ENCODE measurements around the gene TDRD10. TPM values are rescaled to one million over a fixed set of nuclear protein-coding genes. Genes with fewer than 3 reads are reported as not detected.

The TDRD10 gene
- total and polyA plus RNA-seq, 2 experiments from 2014 or later: 0.51 to 1.0 TPM

- H3K4me3 ChIP-seq: no peak overlapping the region
- no peaks in the 10 kb centered on the region for H3K9me3 ChIP-seq (ENCODE audit: low read depth)
- no peaks in the 10 kb centered on the region for H3K4me1 ChIP-seq (ENCODE audit: low read depth)
- H3K27me3 ChIP-seq: peaks cover 39% of the 10 kb centered on the region
- no peak for DNase-seq (ENCODE audit: low read depth in 1 of 2, low spot score in 1 of 2)
- H3K36me3 ChIP-seq: no peaks in the 10 kb centered on the region
- H3K27ac ChIP-seq: no peak overlapping the region
- no peak for TF ChIP-seq CTCF (IDR thresholded peaks at IDR 0.05; ENCODE audit: low read depth, low read length)
Measured at GRCh38 chr1:154568157-154568815, 66.3 kb downstream of the TDRD10 start.

GRCh38 chr1:154571244-154571963, 69.4 kb downstream of the TDRD10 start:
- Histone ChIP-seq H3K4me3 (no peak overlapping the region), H3K27ac (no peak overlapping the region), H3K4me1 (ENCODE audit: low read depth) (no peaks in the 10 kb centered on the region), H3K27me3 (peaks cover 34% of the 10 kb centered on the region), H3K36me3 (no peaks in the 10 kb centered on the region), H3K9me3 (ENCODE audit: low read depth) (no peaks in the 10 kb centered on the region)
- no peak for TF ChIP-seq CTCF (IDR thresholded peaks at IDR 0.05; ENCODE audit: low read depth, low read length)
- no peak for DNase-seq (ENCODE audit: low read depth in 1 of 2, low spot score in 1 of 2)

- no peak for TF ChIP-seq CTCF (IDR thresholded peaks at IDR 0.05; ENCODE audit: low read depth, low read length)
- Histone ChIP-seq H3K27me3 (peaks cover 30% of the 10 kb centered on the region), H3K27ac (no peak overlapping the region), H3K4me1 (ENCODE audit: low read depth) (no peaks in the 10 kb centered on the region), H3K36me3 (no peaks in the 10 kb centered on the region), H3K4me3 (no peak overlapping the region), H3K9me3 (ENCODE audit: low read depth) (no peaks in the 10 kb centered on the region)
- DNase-seq (ENCODE audit: low read depth in 1 of 2, low spot score in 1 of 2): no peak
Measured at GRCh38 chr1:154571964-154572288, 69.9 kb downstream of the TDRD10 start.

- DNase-seq (ENCODE audit: low read depth in 1 of 2, low spot score in 1 of 2): no peak
- H3K27me3 ChIP-seq: peaks cover 23% of the 10 kb centered on the region
Measured at GRCh38 chr1:154572468-154573167, 70.6 kb downstream of the TDRD10 start.

GRCh38 chr1:154573168-154573510, 71.1 kb downstream of the TDRD10 start:
- H3K9me3 ChIP-seq (ENCODE audit: low read depth): no peaks in the 10 kb centered on the region
- TF ChIP-seq CTCF (IDR thresholded peaks at IDR 0.05; ENCODE audit: low read depth, low read length): no peak

More at GRCh38 chr1:154572468-154573167, 70.6 kb downstream of the TDRD10 start:
- Histone ChIP-seq H3K4me3 (no peak overlapping the region), H3K4me1 (ENCODE audit: low read depth) (no peaks in the 10 kb centered on the region), H3K9me3 (ENCODE audit: low read depth) (no peaks in the 10 kb centered on the region), H3K27ac (no peak overlapping the region), H3K36me3 (no peaks in the 10 kb centered on the region)
- TF ChIP-seq CTCF (IDR thresholded peaks at IDR 0.05; ENCODE audit: low read depth, low read length): no peak

More at GRCh38 chr1:154573168-154573510, 71.1 kb downstream of the TDRD10 start:
- Histone ChIP-seq H3K4me3 (no peak overlapping the region), H3K27me3 (peaks cover 20% of the 10 kb centered on the region), H3K4me1 (ENCODE audit: low read depth) (no peaks in the 10 kb centered on the region), H3K36me3 (no peaks in the 10 kb centered on the region), H3K27ac (no peak overlapping the region)
- DNase-seq (ENCODE audit: low read depth in 1 of 2, low spot score in 1 of 2): no peak

Measured in cardiac muscle cell (in vitro differentiated cells and primary cell).